ENCODE results near the gene TUSC2. TPM values are rescaled to one million over a fixed set of nuclear protein-coding genes. Genes with fewer than 3 reads are reported as not detected.

TUSC2 gene
- total RNA-seq, 1 donor from 2014 or later: 29.4 TPM

GRCh38 chr3:50337175-50337861, 9.3 kb upstream of the TUSC2 start:
- intact Hi-C loops (cut with DNase I): no loop called here
- peaks cover 78% of the 10 kb centered on the region for H3K4me1 ChIP-seq

GRCh38 chr3:50336452-50337174, 8.6 kb upstream of the TUSC2 start:
- peak overlapping the region; percentile 98 for H3K27ac ChIP-seq
- DNase-seq (no peak), ATAC-seq (peak in 1 of 2 donors; percentile 47)
- no peaks in the 10 kb centered on the region for H3K27me3 ChIP-seq (ENCODE audit: low read depth)
- H3K9me3 ChIP-seq: no peaks in the 10 kb centered on the region
- H3K4me3 ChIP-seq: peak overlapping the region; percentile 84
- no peak for TF ChIP-seq CTCF (IDR thresholded peaks at IDR 0.05)
- H3K4me1 ChIP-seq: peaks cover 73% of the 10 kb centered on the region
- intact Hi-C loops (cut with DNase I): no loop called here
- peaks cover 18% of the 10 kb centered on the region for H3K36me3 ChIP-seq

More at GRCh38 chr3:50337175-50337861, 9.3 kb upstream of the TUSC2 start:
- H3K9me3 ChIP-seq: no peaks in the 10 kb centered on the region
- DNase-seq (peak; percentile 100), ATAC-seq (peak; percentile 91 to 95)
- no peaks in the 10 kb centered on the region for H3K27me3 ChIP-seq (ENCODE audit: low read depth)
- H3K36me3 ChIP-seq: peaks cover 11% of the 10 kb centered on the region
- peak overlapping the region; percentile 98 for H3K27ac ChIP-seq
- no peak for TF ChIP-seq CTCF (IDR thresholded peaks at IDR 0.05)
- H3K4me3 ChIP-seq: peak overlapping the region; percentile 84

GRCh38 chr3:50334339-50335075, 6.5 kb upstream of the TUSC2 start:
- Histone ChIP-seq H3K4me1 (peaks cover 55% of the 10 kb centered on the region), H3K9me3 (no peaks in the 10 kb centered on the region)
- intact Hi-C loops (cut with DNase I): no loop called here

GRCh38 chr3:50333744-50334328, 5.8 kb upstream of the TUSC2 start:
- H3K27me3 ChIP-seq (ENCODE audit: low read depth): no peaks in the 10 kb centered on the region
- no peak for DNase-seq
- ATAC-seq: no peak
- H3K27ac ChIP-seq: peak overlapping the region; percentile 98
- peaks cover 49% of the 10 kb centered on the region for H3K4me1 ChIP-seq
- peak overlapping the region; percentile 2 for H3K4me3 ChIP-seq
- H3K36me3 ChIP-seq: peaks cover 44% of the 10 kb centered on the region
- no peaks in the 10 kb centered on the region for H3K9me3 ChIP-seq
- intact Hi-C loops (cut with DNase I): no loop called here
- TF ChIP-seq CTCF (IDR thresholded peaks at IDR 0.05): no peak

More at GRCh38 chr3:50334339-50335075, 6.5 kb upstream of the TUSC2 start:
- no peak for DNase-seq
- no peaks in the 10 kb centered on the region for H3K27me3 ChIP-seq (ENCODE audit: low read depth)
- H3K4me3 ChIP-seq: peak overlapping the region; percentile 15
- peak overlapping the region; percentile 98 for H3K27ac ChIP-seq
- H3K36me3 ChIP-seq: peaks cover 39% of the 10 kb centered on the region
- no peak for ATAC-seq
- no peak for TF ChIP-seq CTCF (IDR thresholded peaks at IDR 0.05)

GRCh38 chr3:50331364-50331907, 3.4 kb upstream of the TUSC2 start:
- Histone ChIP-seq H3K27ac (no peak overlapping the region), H3K4me1 (peaks cover 54% of the 10 kb centered on the region), H3K9me3 (no peaks in the 10 kb centered on the region), H3K27me3 (ENCODE audit: low read depth) (no peaks in the 10 kb centered on the region), H3K4me3 (no peak overlapping the region), H3K36me3 (peaks cover 46% of the 10 kb centered on the region)
- DNase-seq (no peak), ATAC-seq (no peak)
- TF ChIP-seq CTCF (IDR thresholded peaks at IDR 0.05): no peak
- intact Hi-C loops (cut with DNase I): no loop called here
